ENCODE data around the gene OSCP1.

OSCP1 gene

GRCh38 chr1:36463803-36464604, 13.8 kb upstream of the OSCP1 start, which contains the start of gene MRPS15:
Gene MRPS15, minus strand, starts transcription at chr1:36464384. Its CDS starts 109 bp downstream, at chr1:36464275.
- Histone ChIP-seq H3K14ac (ENCODE audit: low read length in 2 of 2) (peak within 1 kb of the TSS in 1 of 2 experiments; percentile 69), H3K4me2 (ENCODE audit: low read length, poor library complexity, severe bottlenecking) (peak within 1 kb of the TSS; percentile 87), H2AFZ (ENCODE audit: low read depth, low read length) (peak within 1 kb of the TSS; percentile 65), H3K9ac (ENCODE audit: low read length) (peak within 1 kb of the TSS; percentile 99), H3K27ac (ENCODE audit: low read length, poor library complexity, severe bottlenecking) (peak within 1 kb of the TSS; percentile 70), H2BK15ac (ENCODE audit: low read depth, poor library complexity, severe bottlenecking) (peak within 1 kb of the TSS; percentile 65), H3K23ac (ENCODE audit: low read length in 2 of 2) (peak within 1 kb of the TSS in 1 of 2 experiments; percentile 75), H3K4me1 (ENCODE audit: control insufficient read depth, insufficient read depth, low read depth, low read length) (peaks cover 7% of the 10 kb centered on the region), H3K18ac (ENCODE audit: low read depth in 1 of 2, low read length in 2 of 2) (peak within 1 kb of the TSS; percentile 86 to 93), H3K4me3 (ENCODE audit: insufficient read depth in 1 of 2, low read depth in 1 of 2, low read length in 2 of 2) (peak within 1 kb of the TSS; percentile 87 to 100), H4K8ac (ENCODE audit: low read length) (peak within 1 kb of the TSS; percentile 94), H2BK5ac (ENCODE audit: low read depth, low read length, poor library complexity, severe bottlenecking) (no peak within 1 kb of the TSS), H3K9me3 (ENCODE audit: control insufficient read depth, low read length) (no peaks in the 10 kb centered on the region), H3K79me1 (replicated peaks; ENCODE audit: low read length, poor library complexity, severe bottlenecking) (peaks cover 18% of the 10 kb centered on the region), H3K36me3 (ENCODE audit: control insufficient read depth in 1 of 2, insufficient read depth in 2 of 2, low read depth in 1 of 2, low read length in 2 of 2) (peaks cover 28 to 33% of the 10 kb centered on the region in 2 experiments), H3K4ac (ENCODE audit: low read depth in 1 of 2, low read length in 2 of 2) (peak within 1 kb of the TSS; percentile 27 to 94), H3K27me3 (ENCODE audit: control insufficient read depth in 1 of 2, insufficient read depth in 1 of 2, low read length in 2 of 2) (no peaks in the 10 kb centered on the region), H4K91ac (ENCODE audit: low read length) (peak within 1 kb of the TSS; percentile 56), H2BK120ac (ENCODE audit: low read depth, low read length) (peak within 1 kb of the TSS; percentile 98), H2AK5ac (ENCODE audit: low read length, severe bottlenecking) (no peak within 1 kb of the TSS), H2BK12ac (ENCODE audit: low read length in 2 of 2) (peak within 1 kb of the TSS in 1 of 2 experiments; percentile 73)
- peak; percentile 97 for DNase-seq
- WGBS = under 1% methylated on average over 65 of the region's 65 CpGs

GRCh38 chr1:36463463-36463802, 13.2 kb upstream of the OSCP1 start:
- Histone ChIP-seq H3K9me3 (ENCODE audit: control insufficient read depth, low read length) (no peaks in the 10 kb centered on the region), H3K4ac (ENCODE audit: low read depth in 1 of 2, low read length in 2 of 2) (peak overlapping the region; percentile 27 to 92), H2BK120ac (ENCODE audit: low read depth, low read length) (no peak overlapping the region), H2AK5ac (ENCODE audit: low read length, severe bottlenecking) (no peak overlapping the region), H3K4me1 (ENCODE audit: control insufficient read depth, insufficient read depth, low read depth, low read length) (peaks cover 7% of the 10 kb centered on the region), H3K27ac (ENCODE audit: low read length, poor library complexity, severe bottlenecking) (no peak overlapping the region), H3K4me3 (ENCODE audit: insufficient read depth in 1 of 2, low read depth in 1 of 2, low read length in 2 of 2) (peak overlapping the region; percentile 87 to 100), H3K14ac (ENCODE audit: low read length in 2 of 2) (no peak overlapping the region), H4K91ac (ENCODE audit: low read length) (no peak overlapping the region), H4K8ac (ENCODE audit: low read length) (peak overlapping the region; percentile 14), H3K9ac (ENCODE audit: low read length) (peak overlapping the region; percentile 99), H3K79me1 (replicated peaks; ENCODE audit: low read length, poor library complexity, severe bottlenecking) (peaks cover 18% of the 10 kb centered on the region), H3K36me3 (ENCODE audit: control insufficient read depth in 1 of 2, insufficient read depth in 2 of 2, low read depth in 1 of 2, low read length in 2 of 2) (peaks cover 28 to 39% of the 10 kb centered on the region in 2 experiments), H2BK5ac (ENCODE audit: low read depth, low read length, poor library complexity, severe bottlenecking) (no peak overlapping the region), H2BK12ac (ENCODE audit: low read length in 2 of 2) (peak overlapping the region in 1 of 2 experiments; percentile 10), H3K4me2 (ENCODE audit: low read length, poor library complexity, severe bottlenecking) (peak overlapping the region; percentile 87), H3K27me3 (ENCODE audit: control insufficient read depth in 1 of 2, insufficient read depth in 1 of 2, low read length in 2 of 2) (no peaks in the 10 kb centered on the region), H3K23ac (ENCODE audit: low read length in 2 of 2) (peak overlapping the region in 1 of 2 experiments; percentile 75), H2AFZ (ENCODE audit: low read depth, low read length) (no peak overlapping the region), H2BK15ac (ENCODE audit: low read depth, poor library complexity, severe bottlenecking) (no peak overlapping the region), H3K18ac (ENCODE audit: low read depth in 1 of 2, low read length in 2 of 2) (no peak overlapping the region)
- WGBS = 4% methylated on average over 5 of the region's 6 CpGs
- no peak for DNase-seq

GRCh38 chr1:36458910-36459309, 8.7 kb upstream of the OSCP1 start:
- Histone ChIP-seq H3K18ac (ENCODE audit: low read depth in 1 of 2, low read length in 2 of 2) (no peak overlapping the region), H4K91ac (ENCODE audit: low read length) (no peak overlapping the region), H3K4me1 (ENCODE audit: control insufficient read depth, insufficient read depth, low read depth, low read length) (peaks cover 7% of the 10 kb centered on the region), H3K14ac (ENCODE audit: low read length in 2 of 2) (no peak overlapping the region), H2AK5ac (ENCODE audit: low read length, severe bottlenecking) (no peak overlapping the region), H3K4me2 (ENCODE audit: low read length, poor library complexity, severe bottlenecking) (no peak overlapping the region), H2AFZ (ENCODE audit: low read depth, low read length) (no peak overlapping the region), H3K79me1 (replicated peaks; ENCODE audit: low read length, poor library complexity, severe bottlenecking) (peaks cover 21% of the 10 kb centered on the region), H2BK5ac (ENCODE audit: low read depth, low read length, poor library complexity, severe bottlenecking) (no peak overlapping the region), H3K23ac (ENCODE audit: low read length in 2 of 2) (no peak overlapping the region), H2BK12ac (ENCODE audit: low read length in 2 of 2) (no peak overlapping the region), H3K9me3 (ENCODE audit: control insufficient read depth, low read length) (no peaks in the 10 kb centered on the region), H3K4ac (ENCODE audit: low read depth in 1 of 2, low read length in 2 of 2) (no peak overlapping the region), H2BK120ac (ENCODE audit: low read depth, low read length) (no peak overlapping the region), H4K8ac (ENCODE audit: low read length) (no peak overlapping the region), H3K27me3 (ENCODE audit: control insufficient read depth in 1 of 2, insufficient read depth in 1 of 2, low read length in 2 of 2) (no peaks in the 10 kb centered on the region), H2BK15ac (ENCODE audit: low read depth, poor library complexity, severe bottlenecking) (no peak overlapping the region), H3K27ac (ENCODE audit: low read length, poor library complexity, severe bottlenecking) (no peak overlapping the region), H3K9ac (ENCODE audit: low read length) (no peak overlapping the region), H3K36me3 (ENCODE audit: control insufficient read depth in 1 of 2, insufficient read depth in 2 of 2, low read depth in 1 of 2, low read length in 2 of 2) (peaks cover 48 to 79% of the 10 kb centered on the region in 2 experiments), H3K4me3 (ENCODE audit: insufficient read depth in 1 of 2, low read depth in 1 of 2, low read length in 2 of 2) (no peak overlapping the region)
- no peak for DNase-seq
- WGBS = 90% methylated on average over 3 of the region's 3 CpGs

GRCh38 chr1:36457691-36458090, 7.4 kb upstream of the OSCP1 start:
- peaks cover 15% of the 10 kb centered on the region for H3K79me1 ChIP-seq (replicated peaks; ENCODE audit: low read length, poor library complexity, severe bottlenecking)
- H2BK15ac ChIP-seq (ENCODE audit: low read depth, poor library complexity, severe bottlenecking) = no peak overlapping the region
- H3K4ac ChIP-seq (ENCODE audit: low read depth in 1 of 2, low read length in 2 of 2) = no peak overlapping the region
- H3K23ac ChIP-seq (ENCODE audit: low read length in 2 of 2) = no peak overlapping the region
- H2AK5ac ChIP-seq (ENCODE audit: low read length, severe bottlenecking) = no peak overlapping the region
- H3K9me3 ChIP-seq (ENCODE audit: control insufficient read depth, low read length) = no peaks in the 10 kb centered on the region
- H2BK120ac ChIP-seq (ENCODE audit: low read depth, low read length) = no peak overlapping the region
- H2BK5ac ChIP-seq (ENCODE audit: low read depth, low read length, poor library complexity, severe bottlenecking) = no peak overlapping the region
- H3K4me2 ChIP-seq (ENCODE audit: low read length, poor library complexity, severe bottlenecking) = no peak overlapping the region
- H3K18ac ChIP-seq (ENCODE audit: low read depth in 1 of 2, low read length in 2 of 2) = no peak overlapping the region
- WGBS = 48% methylated on average over 5 of the region's 5 CpGs
- no peak overlapping the region for H3K14ac ChIP-seq (ENCODE audit: low read length in 2 of 2)
- peaks cover 3% of the 10 kb centered on the region for H3K4me1 ChIP-seq (ENCODE audit: control insufficient read depth, insufficient read depth, low read depth, low read length)
- no peak overlapping the region for H2AFZ ChIP-seq (ENCODE audit: low read depth, low read length)
- peak; percentile 46 for DNase-seq
- H3K9ac ChIP-seq (ENCODE audit: low read length) = no peak overlapping the region
- H2BK12ac ChIP-seq (ENCODE audit: low read length in 2 of 2) = no peak overlapping the region
- H3K27me3 ChIP-seq (ENCODE audit: control insufficient read depth in 1 of 2, insufficient read depth in 1 of 2, low read length in 2 of 2) = no peaks in the 10 kb centered on the region
- H3K27ac ChIP-seq (ENCODE audit: low read length, poor library complexity, severe bottlenecking) = peak overlapping the region; percentile 3
- H4K8ac ChIP-seq (ENCODE audit: low read length) = no peak overlapping the region
- peaks cover 48 to 79% of the 10 kb centered on the region in 2 experiments for H3K36me3 ChIP-seq (ENCODE audit: control insufficient read depth in 1 of 2, insufficient read depth in 2 of 2, low read depth in 1 of 2, low read length in 2 of 2)
- H3K4me3 ChIP-seq (ENCODE audit: insufficient read depth in 1 of 2, low read depth in 1 of 2, low read length in 2 of 2) = no peak overlapping the region
- no peak overlapping the region for H4K91ac ChIP-seq (ENCODE audit: low read length)

Data from mesenchymal stem cell (in vitro differentiated cells and primary cell).